ENCODE data around the gene ENDOV.

DNA sequence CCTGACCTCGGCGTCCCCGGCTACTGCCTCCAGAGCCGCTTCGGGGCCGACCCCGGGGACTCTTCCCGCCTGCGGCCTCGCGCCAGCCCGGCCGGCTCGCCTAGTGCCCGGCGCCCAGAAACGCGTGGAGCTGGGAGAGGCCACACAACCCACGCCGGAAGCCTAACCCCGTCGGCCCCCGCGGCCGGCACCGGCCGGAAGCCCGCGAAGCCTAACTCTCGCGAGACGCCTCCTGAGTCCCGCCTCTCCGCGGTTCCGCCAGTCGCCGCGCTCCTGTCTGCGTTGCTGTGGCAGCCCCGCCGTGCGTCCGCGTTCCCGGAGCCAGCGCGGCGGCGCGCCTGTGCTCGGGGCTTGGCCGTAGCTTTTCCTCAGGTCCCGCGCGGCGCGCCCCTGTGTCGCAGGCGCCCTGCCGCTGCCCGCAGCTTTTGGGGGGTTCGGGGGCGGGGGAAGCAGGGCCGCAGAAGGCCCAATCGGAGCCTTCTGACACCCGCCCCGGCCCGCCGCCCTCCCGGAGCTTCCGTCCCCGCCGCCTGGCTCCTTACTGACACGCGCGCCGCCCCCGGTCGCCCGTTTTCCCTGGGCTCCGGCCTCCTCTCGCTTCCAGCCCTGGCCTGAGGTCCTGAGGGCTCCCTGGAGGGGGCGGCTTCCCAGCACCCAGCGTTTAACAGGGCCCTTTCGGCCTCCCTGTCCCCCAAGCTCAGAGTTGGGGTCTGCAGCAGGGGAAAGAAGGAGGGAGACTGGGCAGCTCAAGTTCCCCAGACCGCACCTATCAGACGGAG is 39.8 kb downstream of the ENDOV start:
- TF ChIP-seq, protein P1, sequence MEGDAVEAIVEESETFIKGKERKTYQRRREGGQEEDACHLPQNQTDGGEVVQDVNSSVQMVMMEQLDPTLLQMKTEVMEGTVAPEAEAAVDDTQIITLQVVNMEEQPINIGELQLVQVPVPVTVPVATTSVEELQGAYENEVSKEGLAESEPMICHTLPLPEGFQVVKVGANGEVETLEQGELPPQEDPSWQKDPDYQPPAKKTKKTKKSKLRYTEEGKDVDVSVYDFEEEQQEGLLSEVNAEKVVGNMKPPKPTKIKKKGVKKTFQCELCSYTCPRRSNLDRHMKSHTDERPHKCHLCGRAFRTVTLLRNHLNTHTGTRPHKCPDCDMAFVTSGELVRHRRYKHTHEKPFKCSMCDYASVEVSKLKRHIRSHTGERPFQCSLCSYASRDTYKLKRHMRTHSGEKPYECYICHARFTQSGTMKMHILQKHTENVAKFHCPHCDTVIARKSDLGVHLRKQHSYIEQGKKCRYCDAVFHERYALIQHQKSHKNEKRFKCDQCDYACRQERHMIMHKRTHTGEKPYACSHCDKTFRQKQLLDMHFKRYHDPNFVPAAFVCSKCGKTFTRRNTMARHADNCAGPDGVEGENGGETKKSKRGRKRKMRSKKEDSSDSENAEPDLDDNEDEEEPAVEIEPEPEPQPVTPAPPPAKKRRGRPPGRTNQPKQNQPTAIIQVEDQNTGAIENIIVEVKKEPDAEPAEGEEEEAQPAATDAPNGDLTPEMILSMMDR (conservative IDR thresholded peaks at IDR 0.05 in 1 of 2, IDR thresholded peaks at IDR 0.05 in 1 of 2; ENCODE audit: low read depth in 1 of 2, low read length in 2 of 2), result no peak
- TF ChIP-seq EZH2 (IDR thresholded peaks at IDR 0.05; ENCODE audit: low read length, missing control alignments), result no peak

All from fibroblast of lung (primary cell).